ENCODE measurements around the gene TRIM72.

- TF ChIP-seq, protein P1, sequence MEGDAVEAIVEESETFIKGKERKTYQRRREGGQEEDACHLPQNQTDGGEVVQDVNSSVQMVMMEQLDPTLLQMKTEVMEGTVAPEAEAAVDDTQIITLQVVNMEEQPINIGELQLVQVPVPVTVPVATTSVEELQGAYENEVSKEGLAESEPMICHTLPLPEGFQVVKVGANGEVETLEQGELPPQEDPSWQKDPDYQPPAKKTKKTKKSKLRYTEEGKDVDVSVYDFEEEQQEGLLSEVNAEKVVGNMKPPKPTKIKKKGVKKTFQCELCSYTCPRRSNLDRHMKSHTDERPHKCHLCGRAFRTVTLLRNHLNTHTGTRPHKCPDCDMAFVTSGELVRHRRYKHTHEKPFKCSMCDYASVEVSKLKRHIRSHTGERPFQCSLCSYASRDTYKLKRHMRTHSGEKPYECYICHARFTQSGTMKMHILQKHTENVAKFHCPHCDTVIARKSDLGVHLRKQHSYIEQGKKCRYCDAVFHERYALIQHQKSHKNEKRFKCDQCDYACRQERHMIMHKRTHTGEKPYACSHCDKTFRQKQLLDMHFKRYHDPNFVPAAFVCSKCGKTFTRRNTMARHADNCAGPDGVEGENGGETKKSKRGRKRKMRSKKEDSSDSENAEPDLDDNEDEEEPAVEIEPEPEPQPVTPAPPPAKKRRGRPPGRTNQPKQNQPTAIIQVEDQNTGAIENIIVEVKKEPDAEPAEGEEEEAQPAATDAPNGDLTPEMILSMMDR (IDR thresholded peaks at IDR 0.05) = no peak
- TF ChIP-seq POLR2A (IDR thresholded peaks at IDR 0.05) = no peak
Measured at GRCh38 chr16:31276600-31276999, 62.7 kb downstream of the TRIM72 start.
